Fibroblast of villous mesenchyme (primary cell): ENCODE measurements around the gene MBD3L3. TPM values are rescaled to one million over a fixed set of nuclear protein-coding genes. Genes with fewer than 3 reads are reported as not detected.

Experiments
- DNase-seq: peaks from one replicate; pipeline ENCODE4 v3.0.0-alpha.2; 2010; ENCODE audit warnings: low read depth
- H3K4me3 ChIP-seq: 2 replicates; pipeline ENCODE4 v1.5.1; 2011; ENCODE audit warnings: low read depth, mild to moderate bottlenecking, low read length
- CTCF ChIP-seq: IDR thresholded peaks from 2 replicates; pipeline ENCODE4 v1.5.1; 2012; ENCODE audit warnings: low read depth, mild to moderate bottlenecking, low read length; ENCODE audit not compliant: insufficient read depth
- total RNA-seq: library from RNA; depleted of rRNA; stranded (reverse); fragments of >200 nt; gene quantifications from 2 replicates; pipeline ENCODE4 v1.2.3, GENCODE V29; 2012

The MBD3L3 gene
- total RNA-seq, 1 donor, result not detected

GRCh38 chr19:7098096-7098495, 39.6 kb upstream of the MBD3L3 start:
- TF ChIP-seq CTCF, result no peak
- no peak for DNase-seq
- H3K4me3 ChIP-seq, result peak overlapping the region; percentile 79

- DNase-seq, result no peak
- no peak for TF ChIP-seq CTCF
- H3K4me3 ChIP-seq, result no peak overlapping the region
Observed at GRCh38 chr19:7088999-7089398, 30.5 kb upstream of the MBD3L3 start.

- peak; percentile 37 for DNase-seq
- no peak overlapping the region for H3K4me3 ChIP-seq
- no peak for TF ChIP-seq CTCF
Observed at GRCh38 chr19:7083076-7083956, 24.8 kb upstream of the MBD3L3 start.

- H3K4me3 ChIP-seq, result no peak overlapping the region
- TF ChIP-seq CTCF, result no peak
Observed at GRCh38 chr19:7078008-7078407, 19.5 kb upstream of the MBD3L3 start.

GRCh38 chr19:7076151-7076550, 17.7 kb upstream of the MBD3L3 start:
- no peak for TF ChIP-seq CTCF
- no peak overlapping the region for H3K4me3 ChIP-seq
- no peak for DNase-seq

More at GRCh38 chr19:7078008-7078407, 19.5 kb upstream of the MBD3L3 start:
- no peak for DNase-seq

GRCh38 chr19:7074705-7075282, 16.3 kb upstream of the MBD3L3 start:
- DNase-seq, result no peak
- H3K4me3 ChIP-seq, result no peak overlapping the region
- no peak for TF ChIP-seq CTCF

GRCh38 chr19:7072541-7072940, 14.1 kb upstream of the MBD3L3 start:
- TF ChIP-seq CTCF, result no peak

More at GRCh38 chr19:7072541-7072940, 14.1 kb upstream of the MBD3L3 start:
- no peak overlapping the region for H3K4me3 ChIP-seq
- no peak for DNase-seq
